GM18517 (cell line): ENCODE results near the gene RASA3.
"Not testable (repeated sequence)": the region's sequence is repeated elsewhere in the genome, so short reads cannot be mapped to it uniquely, and the experiment has no call there.

Experiments used
- ATAC-seq: cut with Tn5 transposase; IDR thresholded peaks from one replicate; pipeline ENCODE4 v1.9.1; 2021; ENCODE audit warnings: mild to moderate bottlenecking, moderate library complexity; ENCODE audit not compliant: unreplicated experiment

The RASA3 gene

DNA sequence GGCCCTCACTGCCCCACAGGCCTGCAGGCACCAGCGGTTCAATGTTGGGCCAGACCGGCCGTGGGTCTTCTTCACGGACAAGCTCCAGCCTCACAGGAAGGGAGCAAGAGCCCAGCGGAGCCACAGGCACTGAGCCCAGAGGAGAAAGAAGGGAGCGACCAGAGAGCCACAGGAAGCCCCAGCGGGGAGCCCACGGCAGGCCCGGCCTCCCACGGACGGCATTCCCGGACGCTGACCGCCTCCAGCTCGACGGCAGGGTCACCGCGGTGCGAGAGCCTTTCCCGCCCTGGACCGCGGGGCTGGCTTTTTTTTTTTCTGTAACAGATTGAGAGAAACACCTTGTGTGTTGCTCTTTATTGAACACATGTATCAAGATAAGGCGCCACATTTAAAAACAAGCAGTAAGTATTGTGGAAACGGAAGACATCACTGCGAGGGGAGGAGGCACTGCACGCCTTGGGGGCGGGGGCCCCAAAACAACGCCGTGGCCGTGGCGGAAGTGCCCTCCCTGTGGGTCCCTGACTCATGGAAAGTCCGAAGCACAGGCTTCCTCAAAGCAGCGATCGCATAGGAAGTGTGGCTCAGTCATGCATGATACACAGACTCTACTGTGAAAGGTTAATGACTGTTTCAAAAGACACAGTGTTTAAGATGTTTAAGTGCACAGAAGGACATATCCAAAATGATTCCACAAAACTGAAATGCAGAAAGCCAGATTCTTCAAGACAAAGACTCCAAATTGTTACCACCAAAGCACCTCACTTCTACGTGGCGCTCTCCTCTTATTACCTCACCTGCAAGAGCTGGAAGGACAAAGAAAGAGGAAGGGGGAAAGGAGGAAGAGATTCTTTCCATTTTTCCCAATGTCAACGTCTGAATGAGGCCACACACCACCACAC lies 3.5 kb downstream of the RASA3 start:
- ATAC-seq: peak; percentile 62

DNA sequence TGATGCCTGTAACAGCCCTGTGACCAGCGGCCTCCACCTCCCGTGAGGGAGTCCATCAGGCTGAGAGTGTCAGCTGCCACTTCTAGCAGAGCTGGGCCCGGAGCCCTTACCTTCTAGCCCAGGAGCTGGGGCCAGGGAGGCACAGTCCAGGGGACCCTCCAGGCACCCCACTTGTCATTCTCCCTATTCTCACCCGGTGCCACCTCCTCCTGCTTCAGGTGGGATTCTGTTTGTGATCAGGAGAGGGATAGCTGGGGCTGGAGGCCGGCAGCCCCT lies 4.1 kb downstream of the RASA3 start:
- ATAC-seq: no peak

DNA sequence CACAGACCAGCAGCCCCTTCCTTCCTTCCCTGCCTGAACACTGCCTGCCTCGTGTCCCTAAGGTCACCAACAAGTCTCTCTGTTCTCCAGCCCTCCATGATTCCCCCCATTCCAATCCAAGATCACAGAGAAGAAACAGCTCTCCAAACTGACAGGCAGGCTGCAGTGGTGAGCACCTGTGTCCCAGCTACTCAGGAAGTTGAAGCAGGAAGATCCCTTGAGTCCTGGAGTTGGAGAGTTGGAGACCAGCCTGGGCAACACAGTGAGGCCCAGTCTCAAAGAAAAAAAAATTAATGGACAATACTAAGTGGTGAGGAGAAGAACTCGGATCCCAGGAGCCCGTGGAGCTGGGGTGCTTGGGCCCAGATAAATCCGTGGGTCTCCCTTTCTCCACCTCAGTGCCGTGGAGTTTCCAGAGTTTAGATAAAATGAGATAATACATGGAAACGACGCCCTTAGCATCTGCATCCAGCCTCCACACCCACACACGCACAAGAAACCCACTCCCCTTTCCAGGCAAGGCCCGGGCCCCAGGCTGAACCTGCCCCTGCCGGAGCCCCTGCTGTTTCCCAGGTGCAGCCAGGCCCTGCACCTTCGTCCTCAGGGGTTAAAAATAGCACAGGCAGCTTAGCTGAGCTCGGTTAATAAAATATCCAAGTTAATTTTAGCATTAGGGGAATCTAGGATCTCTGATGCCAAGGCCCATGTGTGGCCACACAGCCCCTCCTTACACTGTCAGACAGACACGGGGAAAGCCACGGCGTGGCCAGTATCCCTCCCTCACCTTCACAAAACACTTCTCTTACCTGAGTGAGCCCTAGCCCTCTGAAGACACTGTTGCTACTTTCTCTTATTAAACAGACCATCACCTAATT lies 4.7 kb downstream of the RASA3 start:
- no peak for ATAC-seq

DNA sequence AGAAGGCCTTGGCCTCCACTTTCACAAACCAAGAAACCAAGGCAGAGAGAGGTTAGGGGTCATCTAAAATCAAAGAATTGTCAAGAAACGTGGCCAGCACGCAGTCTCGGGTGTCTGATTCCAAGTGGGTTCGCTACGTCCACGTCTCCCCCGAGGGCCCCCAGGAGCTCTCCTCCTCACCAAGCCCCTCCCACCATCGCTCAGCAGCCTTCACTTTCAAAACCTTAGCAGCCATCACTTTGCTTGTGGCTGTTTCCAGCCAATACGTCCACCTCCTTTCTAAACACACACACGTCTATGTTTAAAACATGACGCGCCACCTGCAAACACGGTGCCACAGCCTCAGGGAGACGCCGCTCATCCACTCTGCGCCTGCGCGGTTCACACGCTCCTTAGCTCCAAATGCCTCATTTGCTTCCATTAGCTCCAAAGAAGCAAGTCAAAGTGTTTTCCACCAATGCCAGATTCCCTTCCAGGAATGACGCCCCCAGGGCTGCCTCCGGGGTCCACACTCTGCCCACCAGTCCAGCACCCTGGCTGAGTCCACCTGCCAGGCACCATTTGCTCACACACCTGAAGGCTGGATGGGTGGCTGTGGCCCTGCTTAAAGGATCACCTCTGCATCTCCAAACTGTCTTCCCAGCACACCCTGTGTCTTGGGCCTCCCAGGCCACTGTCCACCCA lies 5.5 kb downstream of the RASA3 start:
- ATAC-seq: no peak

DNA sequence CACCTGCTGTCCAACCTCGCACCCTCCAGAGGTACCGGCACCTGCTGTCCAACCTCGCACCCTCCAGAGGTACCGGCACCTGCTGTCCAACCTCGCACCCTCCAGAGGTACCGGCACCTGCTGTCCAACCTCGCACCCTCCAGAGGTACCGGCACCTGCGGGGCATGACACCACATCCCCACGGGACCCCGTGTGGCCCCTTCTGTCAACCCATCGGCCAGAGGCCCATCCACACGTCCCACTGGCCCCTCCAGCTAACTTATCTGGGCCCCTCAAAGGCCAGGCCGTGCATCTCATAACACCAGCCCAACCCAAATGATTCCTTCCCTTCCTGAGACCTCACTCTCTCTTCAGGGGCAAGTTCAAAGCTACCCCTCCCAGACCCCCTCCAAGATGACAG lies 6.3 kb downstream of the RASA3 start:
- ATAC-seq: not testable (repeated sequence)

DNA sequence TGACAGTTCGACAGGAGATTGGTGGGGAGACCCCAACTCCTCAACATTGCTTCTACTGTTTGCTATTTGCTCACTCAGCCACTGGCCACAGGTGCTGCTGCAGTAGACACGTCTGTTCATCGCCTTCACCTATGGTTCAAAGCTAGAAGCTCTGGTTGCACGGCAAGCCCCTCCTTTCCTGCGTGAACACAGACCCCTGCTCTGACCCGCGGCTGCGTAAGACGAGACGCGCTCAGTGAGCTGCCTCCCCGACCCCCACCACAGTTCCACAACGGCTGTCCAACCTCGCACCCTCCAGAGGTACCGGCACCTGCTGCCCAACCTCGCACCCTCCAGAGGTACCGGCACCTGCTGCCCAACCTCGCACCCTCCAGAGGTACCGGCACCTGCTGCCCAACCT lies 6.8 kb downstream of the RASA3 start:
- ATAC-seq: no peak

DNA sequence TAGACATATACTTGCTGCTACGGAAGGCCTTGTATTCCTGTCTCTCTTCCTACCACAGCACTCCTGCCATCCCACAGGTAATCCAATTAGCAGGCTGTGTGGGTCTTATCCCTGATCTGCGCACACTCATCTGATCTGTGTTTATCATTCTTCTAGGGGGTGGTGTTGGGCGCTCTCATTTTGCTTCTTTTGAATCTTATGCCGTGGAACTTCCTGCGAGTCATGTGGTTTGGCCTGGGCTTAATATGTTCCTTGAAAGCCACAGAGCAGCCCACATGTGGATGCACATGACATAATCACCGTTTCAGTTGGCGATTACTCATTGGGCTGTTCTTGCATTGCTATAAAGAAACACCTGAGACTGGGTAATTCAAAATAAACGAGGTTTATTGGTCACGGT lies 7.5 kb downstream of the RASA3 start:
- ATAC-seq: no peak

DNA sequence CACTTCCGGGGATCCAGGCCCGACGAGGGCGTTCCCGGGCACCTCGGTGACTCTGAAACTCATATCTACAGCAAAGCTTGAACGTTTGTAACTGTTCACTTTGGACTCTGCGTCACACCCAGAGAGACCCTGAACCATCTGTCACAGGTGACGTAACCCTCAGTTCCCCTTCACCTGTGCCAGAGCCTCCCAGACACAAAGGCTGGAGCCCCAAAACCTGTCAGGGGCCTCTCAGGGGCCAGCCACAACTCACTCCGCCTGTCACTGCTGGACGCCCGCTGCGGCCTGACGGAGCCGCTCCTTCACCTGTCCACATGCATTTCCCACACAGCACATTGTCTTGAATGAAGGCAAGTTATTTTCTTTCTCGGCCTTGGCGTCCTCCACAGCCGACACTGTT lies 8.0 kb downstream of the RASA3 start:
- ATAC-seq: no peak

DNA sequence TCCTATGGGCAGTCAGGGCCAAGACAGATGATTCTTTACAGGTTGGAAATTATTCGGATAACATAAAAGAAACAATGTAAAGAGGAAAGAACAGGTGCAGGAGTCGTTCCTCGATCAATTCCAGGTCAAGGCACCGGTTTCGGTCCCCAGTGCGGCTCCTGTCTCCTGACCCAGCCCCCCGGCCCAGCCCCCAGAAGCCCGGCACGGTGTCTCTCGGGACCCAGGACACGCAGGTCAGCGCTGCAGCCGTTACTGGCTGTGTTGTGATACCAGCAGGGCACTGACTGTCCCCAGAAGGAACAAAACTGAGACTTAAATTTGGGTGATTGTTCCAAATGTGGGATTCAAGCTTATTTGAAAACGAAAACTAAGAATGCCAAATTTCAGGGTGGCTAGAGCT lies 8.5 kb downstream of the RASA3 start:
- ATAC-seq: no peak

DNA sequence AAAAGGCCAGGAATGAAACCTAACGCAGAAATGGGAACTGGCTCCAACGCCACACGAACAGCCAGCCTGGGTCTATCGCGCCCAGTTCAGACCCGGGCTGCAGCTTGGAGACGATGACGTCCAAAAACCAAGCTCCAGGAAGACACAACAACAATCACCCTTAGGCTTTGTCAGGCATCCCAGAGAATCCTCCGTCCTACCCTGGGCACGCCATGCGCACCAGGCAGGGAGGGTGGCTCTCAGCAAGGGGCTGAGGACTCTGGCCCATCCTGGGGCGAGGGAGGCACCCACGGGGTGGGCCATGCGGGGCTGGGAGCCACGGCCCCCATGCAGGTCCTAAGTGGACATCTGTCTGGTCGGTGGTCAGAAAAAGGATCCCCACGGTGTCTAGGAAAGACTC lies 9.0 kb downstream of the RASA3 start:
- no peak for ATAC-seq

DNA sequence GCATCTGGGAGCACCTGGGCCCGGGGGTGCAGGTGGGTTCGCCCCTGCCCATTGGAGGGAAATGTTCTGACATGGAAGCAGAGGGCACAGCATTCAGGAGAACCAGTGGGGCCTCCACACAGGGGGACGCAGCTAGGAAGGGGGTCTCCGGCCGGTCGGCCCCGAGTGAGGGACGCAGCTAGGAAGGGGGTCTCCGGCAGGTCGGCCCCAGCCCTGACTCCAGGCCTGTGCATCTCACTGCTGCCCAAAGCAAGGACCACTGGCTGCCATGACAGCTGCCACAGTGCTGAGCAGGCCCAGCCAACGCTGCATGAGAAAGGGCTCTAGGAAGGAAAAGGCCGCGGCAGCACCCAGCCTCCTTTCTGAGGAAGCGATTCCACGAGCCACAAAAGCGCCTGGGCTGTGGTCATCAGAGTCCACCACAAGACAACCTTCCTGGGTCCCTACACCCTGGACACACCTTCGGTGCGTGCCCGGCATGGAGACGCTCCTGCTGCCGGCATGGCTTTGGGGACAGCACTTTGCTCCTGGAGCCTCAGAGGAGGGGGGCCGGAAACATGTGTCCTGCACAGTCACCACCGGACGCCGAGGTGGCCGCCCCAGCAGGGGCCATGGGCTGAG lies 9.7 kb downstream of the RASA3 start:
- ATAC-seq: no peak

DNA sequence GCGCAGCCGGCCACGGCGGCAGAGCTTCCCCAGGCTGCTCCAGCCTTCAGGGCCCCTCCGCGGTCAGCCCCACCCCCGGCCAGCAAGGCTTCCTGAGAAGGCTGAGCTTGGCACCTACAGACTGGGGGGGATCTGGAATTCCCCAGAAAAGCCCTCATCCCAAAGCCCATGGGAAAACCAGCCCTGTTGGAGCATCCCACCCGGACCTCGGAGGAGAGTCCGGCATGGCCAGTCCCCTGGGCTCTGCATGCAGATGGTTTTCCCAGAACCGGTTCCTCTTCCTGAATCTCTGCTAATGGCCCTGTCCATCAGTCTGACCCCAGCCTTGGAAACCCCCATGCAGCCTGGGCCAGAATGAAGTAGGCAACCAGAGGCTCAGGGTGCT lies 10.3 kb downstream of the RASA3 start:
- no peak for ATAC-seq

DNA sequence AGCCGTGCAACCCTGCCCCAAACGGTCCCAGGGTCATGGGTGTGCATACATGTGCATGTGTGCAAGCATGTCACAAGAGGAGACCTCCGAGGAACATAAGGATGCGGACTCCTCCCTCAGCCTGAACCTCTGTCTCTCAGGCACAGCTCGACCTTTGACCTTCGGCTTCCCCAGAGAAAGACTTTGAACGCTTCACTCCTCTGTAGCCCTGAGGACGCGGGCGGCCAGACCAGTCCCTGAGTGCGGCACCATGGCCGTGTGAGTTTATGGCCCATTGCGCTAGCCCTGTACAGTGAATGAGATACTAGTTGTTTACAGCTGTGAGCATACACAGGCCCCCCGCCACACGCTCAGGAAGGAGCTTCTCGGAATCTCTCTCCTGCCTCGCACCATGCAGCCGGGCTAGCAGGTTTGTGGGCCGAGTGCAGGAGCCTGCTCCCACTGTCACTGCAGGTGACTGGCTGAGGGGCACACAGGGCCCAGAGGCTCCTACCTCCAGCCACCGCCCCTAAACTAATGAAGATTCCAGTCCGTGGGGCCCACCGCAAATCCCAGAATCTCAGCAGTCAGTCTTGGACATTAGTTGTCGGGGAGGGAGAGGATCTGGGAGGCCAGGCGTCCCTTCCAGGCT lies 10.8 kb downstream of the RASA3 start:
- no peak for ATAC-seq

DNA sequence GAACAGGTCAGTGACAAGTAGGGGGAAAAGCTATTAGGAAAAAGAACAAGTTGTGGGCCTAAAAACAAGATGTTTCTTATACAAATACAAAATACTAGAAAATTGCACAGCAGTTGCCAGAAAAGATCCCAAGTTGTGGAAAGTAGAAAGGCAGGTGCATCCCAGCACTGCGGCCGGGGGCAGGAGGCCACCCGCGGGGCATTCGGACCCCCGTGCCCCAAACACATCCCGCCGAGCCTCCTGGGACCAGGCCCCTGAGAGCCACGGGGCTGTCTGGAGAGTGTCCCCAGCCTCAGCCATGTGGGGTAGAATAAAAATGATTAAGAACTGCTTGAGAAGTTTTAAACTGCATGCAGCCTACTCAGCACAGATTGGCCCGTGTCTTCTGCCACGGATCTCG lies 11.4 kb downstream of the RASA3 start:
- ATAC-seq: no peak

DNA sequence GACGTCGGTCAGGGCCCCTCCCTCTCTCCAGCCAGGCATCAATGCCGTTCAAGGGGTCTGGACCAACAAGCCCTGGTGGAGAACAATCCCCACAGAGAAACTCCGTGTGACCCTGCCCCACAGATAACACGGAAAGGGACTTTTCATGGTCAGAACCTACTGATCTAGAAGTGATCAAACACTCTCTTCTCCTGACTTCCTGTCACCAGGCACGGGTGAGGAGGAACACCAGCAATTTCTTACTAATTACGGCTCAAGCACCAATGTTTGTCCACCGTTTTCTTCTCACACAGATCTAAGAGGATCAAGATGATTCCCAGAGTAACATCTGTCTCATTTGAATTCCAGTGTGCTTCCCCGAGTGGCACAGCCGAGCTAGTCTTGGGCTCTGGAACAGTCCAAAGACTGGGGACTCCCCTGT lies 11.8 kb downstream of the RASA3 start:
- no peak for ATAC-seq

DNA sequence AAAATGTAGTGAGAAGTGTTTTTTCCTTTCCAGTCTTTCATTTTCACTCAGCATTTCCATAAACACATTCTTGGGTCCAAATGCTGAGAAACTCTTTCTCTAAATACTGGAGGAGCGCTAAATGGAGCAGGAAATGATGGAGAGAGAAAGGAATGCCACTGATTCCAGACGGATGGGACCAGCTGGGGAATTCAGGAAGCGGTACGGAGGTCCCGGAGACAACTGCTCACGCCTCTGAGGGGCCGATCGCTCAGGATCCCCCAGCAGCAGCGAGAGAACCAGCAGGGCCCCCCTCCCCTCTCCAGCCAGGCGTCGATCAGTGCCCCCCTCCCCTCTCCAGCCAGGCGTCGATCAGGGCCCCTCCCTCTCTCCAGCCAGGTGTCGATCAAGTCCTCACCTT lies 13.2 kb downstream of the RASA3 start:
- no peak for ATAC-seq

DNA sequence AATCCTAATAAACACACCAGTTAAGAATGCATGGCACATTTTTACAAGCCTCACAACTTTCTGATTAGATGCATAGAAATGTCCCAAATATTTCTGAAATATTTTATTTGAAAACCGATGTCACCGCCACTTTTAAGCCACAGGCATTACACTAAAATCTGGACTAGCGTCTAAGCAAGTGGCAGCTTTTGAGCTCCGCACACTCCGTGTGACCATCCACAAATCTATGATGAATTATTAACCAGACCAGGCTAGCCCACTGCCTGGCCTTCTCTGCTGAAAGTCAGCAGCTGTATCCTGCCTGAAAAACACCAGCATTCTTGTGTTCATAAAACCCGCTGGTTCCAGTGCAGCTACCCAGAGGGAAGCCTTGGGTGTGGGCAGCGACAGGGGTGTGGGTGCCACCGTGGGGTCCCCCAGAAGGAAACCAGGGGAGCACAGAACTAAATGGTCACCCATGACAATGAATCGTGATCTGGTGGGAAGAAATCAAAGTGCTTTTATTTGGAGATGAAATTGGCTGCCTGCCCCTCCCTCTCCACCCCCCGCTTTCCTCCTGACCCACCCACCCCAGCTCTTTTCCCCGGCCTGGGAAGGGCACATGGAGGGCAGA lies 13.8 kb downstream of the RASA3 start:
- ATAC-seq: no peak

DNA sequence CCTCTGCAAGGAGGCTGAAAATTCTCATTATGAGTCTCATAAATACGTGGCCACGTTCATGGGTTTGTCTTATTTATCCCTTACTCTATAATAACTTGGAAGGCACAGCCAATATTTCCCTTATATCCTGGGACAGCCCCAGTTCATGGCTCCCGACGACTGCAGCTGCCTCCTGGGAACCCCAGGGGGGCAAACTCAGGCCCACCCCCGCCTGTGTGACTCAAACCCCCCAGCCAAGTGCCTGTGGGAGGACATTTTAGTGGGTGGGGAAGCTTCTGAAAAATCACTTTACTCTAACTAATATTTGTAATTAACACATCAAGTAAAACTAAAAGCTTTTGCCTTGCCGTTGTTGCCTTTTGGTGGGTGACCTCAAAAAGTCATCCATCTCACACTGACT lies 14.3 kb downstream of the RASA3 start:
- ATAC-seq: no peak

DNA sequence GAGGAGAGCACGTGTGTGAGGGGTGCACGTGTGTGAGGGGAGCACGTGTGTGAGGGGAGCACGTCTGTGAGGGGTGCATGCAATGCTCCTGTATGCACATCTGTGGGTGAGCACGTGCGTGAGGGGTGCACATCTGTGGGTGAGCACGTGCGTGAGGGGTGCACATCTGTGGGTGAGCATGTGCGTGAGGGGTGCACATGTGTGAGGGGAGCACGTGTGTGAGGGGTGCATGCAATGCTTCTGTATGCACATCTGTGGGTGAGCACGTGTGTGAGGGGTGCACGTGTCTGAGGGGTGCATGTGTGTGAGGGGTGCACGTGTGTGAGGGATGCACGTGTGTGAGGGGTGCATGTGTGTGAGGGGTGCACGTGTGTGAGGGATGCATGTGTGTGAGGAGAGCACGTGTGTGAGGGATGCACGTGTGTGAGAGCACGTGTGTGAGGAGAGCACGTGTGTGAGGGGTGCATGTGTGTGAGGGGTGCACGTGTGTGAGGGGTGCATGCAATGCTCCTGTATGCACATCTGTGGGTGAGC lies 15.0 kb downstream of the RASA3 start:
- ATAC-seq: not testable (repeated sequence)

DNA sequence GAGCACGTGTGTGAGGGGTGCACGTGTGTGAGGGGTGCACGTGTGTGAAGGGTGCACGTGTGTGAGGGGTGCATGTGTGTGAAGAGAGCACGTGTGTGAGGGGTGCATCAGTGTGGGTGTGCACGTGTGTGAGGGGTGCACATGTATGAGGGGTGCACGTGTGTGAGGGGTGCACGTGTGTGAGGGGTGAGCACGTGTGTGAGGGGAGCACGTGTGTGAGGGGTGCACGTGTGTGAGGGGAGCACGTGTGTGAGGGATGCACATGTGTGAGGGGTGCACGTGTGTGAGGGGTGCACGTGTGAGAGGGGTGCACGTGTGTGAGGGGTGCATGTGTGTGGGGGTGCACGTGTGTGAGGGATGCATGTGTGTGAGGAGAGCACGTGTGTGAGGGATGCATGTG lies 15.7 kb downstream of the RASA3 start:
- no peak for ATAC-seq
